Tibial nerve (tissue), 4 donors: Measurements from ENCODE around the gene ANKRD35. TPM values are rescaled to one million over a fixed set of nuclear protein-coding genes. Genes with fewer than 3 reads are reported as not detected.
"Not testable (repeated sequence)": the region's sequence is repeated elsewhere in the genome, so short reads cannot be mapped to it uniquely, and the experiment has no call there.

ENCODE experiments used
- DNase-seq, 2 donors: peaks; one replicate each; pipeline ENCODE4 v3.0.0-alpha.2; 2019; ENCODE audit warnings: low spot score in 2 of 2
- H3K27ac ChIP-seq, 4 donors: fragments of 200-600 bp; sonication (generic) in 3 of 4; one replicate each; pipeline ENCODE4 v1.5.1; 2017 to 2019; ENCODE audit warnings: mild to moderate bottlenecking in 1 of 4
- H3K27me3 ChIP-seq, 2 donors: fragments of 200-600 bp; sonication (generic) in 1 of 2; one replicate each; pipeline versions ENCODE4 v1.5.1 to v1.6.0; 2017 to 2019
- H3K36me3 ChIP-seq, 3 donors: fragments of 200-600 bp; sonication (generic); one replicate each; pipeline ENCODE4 v1.5.1; 2018 to 2019
- H3K4me1 ChIP-seq, 4 donors: fragments of 200-600 bp; sonication (generic) in 3 of 4; one replicate each; pipeline ENCODE4 v1.5.1; 2017 to 2019
- H3K4me3 ChIP-seq, 4 donors: fragments of 200-600 bp; sonication (generic) in 3 of 4; one replicate each; pipeline ENCODE4 v1.5.1; 2017 to 2019; ENCODE audit warnings: mild to moderate bottlenecking in 1 of 4, moderate library complexity in 1 of 4
- H3K9me3 ChIP-seq, 4 donors: fragments of 200-600 bp; sonication (generic) in 3 of 4; one replicate each; pipeline ENCODE4 v1.5.1; 2017 to 2019
- EP300 ChIP-seq, 2 donors: sonication (generic); formaldehyde crosslinking; IDR thresholded peaks; one replicate each; pipeline ENCODE4 v1.6.1; 2017; ENCODE audit warnings: antibody characterized with exemption in 2 of 2, mild to moderate bottlenecking in 1 of 2
- POLR2A ChIP-seq, 2 donors: fragments of 450-650 bp; IDR thresholded peaks; one replicate each; pipeline ENCODE4 v1.6.1; 2017; ENCODE audit warnings: antibody characterized with exemption in 2 of 2, mild to moderate bottlenecking in 2 of 2, moderate library complexity in 2 of 2
- WGBS, 2 donors: methylation state at CpG; one replicate each; pipeline ENCODE4 v1.1.5; 2018; 5-methylcytosine and 5-hydroxymethylcytosine counted together
- total RNA-seq, 4 donors: library from RNA; depleted of rRNA; stranded (reverse); fragments of >200 nt; gene quantifications; one replicate each; pipeline ENCODE4 v1.1.0, GENCODE V29; 2016
- TF ChIP-seq, protein P1 (sequence below), 5 experiments: fragments of 200-600 bp in 3 of 5; fragments of 450-650 bp in 2 of 5; sonication (generic) in 3 of 5; IDR thresholded peaks; one replicate each; pipeline ENCODE4 v1.5.1; 2016 to 2019; ENCODE audit warnings: antibody characterized with exemption in 5 of 5, mild to moderate bottlenecking in 3 of 5, moderate library complexity in 2 of 5

Gene ANKRD35
- total RNA-seq, 4 donors from 2014 or later = 2.7 to 11.2 (median 6.3) TPM

- DNase-seq = no peak
- Histone ChIP-seq H3K27ac (peak overlapping the region; percentile 92 to 100 (median 97)), H3K9me3 (no peaks in the 10 kb centered on the region), H3K4me1 (peaks cover 0 to 24% (median 18%) of the 10 kb centered on the region in 4 donors), H3K36me3 (peaks cover 0 to 28% (median 0%) of the 10 kb centered on the region in 3 donors), H3K4me3 (peak overlapping the region; percentile 66 to 86 (median 74)), H3K27me3 (no peaks in the 10 kb centered on the region)
- WGBS, 2 donors = 5 to 6% methylated on average over 19 of the region's 19 CpGs
- TF ChIP-seq, protein P1, sequence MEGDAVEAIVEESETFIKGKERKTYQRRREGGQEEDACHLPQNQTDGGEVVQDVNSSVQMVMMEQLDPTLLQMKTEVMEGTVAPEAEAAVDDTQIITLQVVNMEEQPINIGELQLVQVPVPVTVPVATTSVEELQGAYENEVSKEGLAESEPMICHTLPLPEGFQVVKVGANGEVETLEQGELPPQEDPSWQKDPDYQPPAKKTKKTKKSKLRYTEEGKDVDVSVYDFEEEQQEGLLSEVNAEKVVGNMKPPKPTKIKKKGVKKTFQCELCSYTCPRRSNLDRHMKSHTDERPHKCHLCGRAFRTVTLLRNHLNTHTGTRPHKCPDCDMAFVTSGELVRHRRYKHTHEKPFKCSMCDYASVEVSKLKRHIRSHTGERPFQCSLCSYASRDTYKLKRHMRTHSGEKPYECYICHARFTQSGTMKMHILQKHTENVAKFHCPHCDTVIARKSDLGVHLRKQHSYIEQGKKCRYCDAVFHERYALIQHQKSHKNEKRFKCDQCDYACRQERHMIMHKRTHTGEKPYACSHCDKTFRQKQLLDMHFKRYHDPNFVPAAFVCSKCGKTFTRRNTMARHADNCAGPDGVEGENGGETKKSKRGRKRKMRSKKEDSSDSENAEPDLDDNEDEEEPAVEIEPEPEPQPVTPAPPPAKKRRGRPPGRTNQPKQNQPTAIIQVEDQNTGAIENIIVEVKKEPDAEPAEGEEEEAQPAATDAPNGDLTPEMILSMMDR (IDR thresholded peaks at IDR 0.05) = no peak
- TF ChIP-seq POLR2A (IDR thresholded peaks at IDR 0.05) (no peak), EP300 (IDR thresholded peaks at IDR 0.05) (no peak)
These were observed 41.0 kb upstream of the ANKRD35 start for GRCh38 chr1:145926686-145927062.

DNA sequence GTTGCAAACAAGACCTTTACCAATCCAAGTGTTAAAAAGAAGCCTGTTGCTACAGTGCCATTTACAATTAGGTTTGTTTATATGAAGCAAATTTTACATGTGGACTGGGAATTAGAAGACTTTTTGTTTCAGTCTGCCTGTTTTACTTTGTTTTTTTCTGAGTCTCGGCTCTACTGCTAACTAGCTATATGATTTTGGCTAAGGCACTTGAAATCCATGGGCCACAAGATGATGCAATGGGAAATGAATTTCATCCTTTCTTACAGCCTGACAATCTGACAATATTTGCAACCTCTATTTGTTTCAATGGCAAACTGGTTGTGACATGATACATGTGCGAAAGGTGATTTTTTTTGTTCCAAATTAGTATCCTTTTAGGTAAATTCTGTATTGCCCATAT is 36.6 kb upstream of the ANKRD35 start:
- 56 to 57% methylated on average over 2 of the region's 2 CpGs for WGBS, 2 donors
- no peaks in the 10 kb centered on the region for H3K27me3 ChIP-seq
- no peak for DNase-seq

GRCh38 chr1:145920297-145920696 is 34.6 kb upstream of the ANKRD35 start:
- not testable (repeated sequence) for H3K27me3 ChIP-seq, H3K27ac ChIP-seq, DNase-seq, H3K4me3 ChIP-seq, H3K9me3 ChIP-seq
- Histone ChIP-seq H3K36me3 (peaks cover 0 to 32% (median 0%) of the 10 kb centered on the region in 3 donors), H3K4me1 (peaks cover 0 to 31% (median 18%) of the 10 kb centered on the region in 4 donors)
- 81 to 93% methylated on average over 3 of the region's 4 CpGs for WGBS, 2 donors

More for the DNA sequence above, 36.6 kb upstream of the ANKRD35 start:
- H3K4me1 ChIP-seq = peaks cover 0 to 30% (median 24%) of the 10 kb centered on the region in 4 donors
- TF ChIP-seq EP300 (IDR thresholded peaks at IDR 0.05) (no peak), POLR2A (IDR thresholded peaks at IDR 0.05) (no peak)
- TF ChIP-seq, protein P1 (IDR thresholded peaks at IDR 0.05) = no peak
- no peak overlapping the region for H3K27ac ChIP-seq
- H3K4me3 ChIP-seq = no peak overlapping the region
- no peaks in the 10 kb centered on the region for H3K9me3 ChIP-seq
- H3K36me3 ChIP-seq = peaks cover 0 to 19% (median 0%) of the 10 kb centered on the region in 3 donors

- Histone ChIP-seq H3K36me3 (peaks cover 0 to 43% (median 0%) of the 10 kb centered on the region in 3 donors), H3K9me3 (no peaks in the 10 kb centered on the region), H3K4me3 (peak overlapping the region; percentile 77 to 82 (median 80)), H3K4me1 (peaks cover 0 to 31% (median 18%) of the 10 kb centered on the region in 4 donors), H3K27ac (peak overlapping the region; percentile 75 to 95 (median 89)), H3K27me3 (no peaks in the 10 kb centered on the region)
- DNase-seq = peak in 1 of 2 donors; percentile 32
- TF ChIP-seq EP300 (IDR thresholded peaks at IDR 0.05) (no peak), POLR2A (IDR thresholded peaks at IDR 0.05) (no peak)
- TF ChIP-seq, protein P1 (IDR thresholded peaks at IDR 0.05) = no peak
- 5% methylated on average over 23 to 31 of the region's 33 CpGs for WGBS, 2 donors
These were observed 33.6 kb upstream of the ANKRD35 start for GRCh38 chr1:145918992-145919939.

GRCh38 chr1:145918144-145918991 is 32.7 kb upstream of the ANKRD35 start, which contains the start of gene PEX11B:
Gene PEX11B (minus strand): TSS chr1:145918717. CDS start chr1:145918688, 29 bp downstream.
- DNase-seq = peak; percentile 84 to 94
- Histone ChIP-seq H3K4me3 (peak within 1 kb of the TSS; percentile 77 to 82 (median 80)), H3K4me1 (peaks cover 0 to 31% (median 18%) of the 10 kb centered on the region in 4 donors), H3K36me3 (peaks cover 0 to 45% (median 0%) of the 10 kb centered on the region in 3 donors), H3K9me3 (no peaks in the 10 kb centered on the region), H3K27ac (peak within 1 kb of the TSS; percentile 75 to 95 (median 89)), H3K27me3 (no peaks in the 10 kb centered on the region)
- WGBS, 2 donors = 0% methylated on average over 49 to 51 of the region's 51 CpGs
- peak; percentile 84 to 93 for TF ChIP-seq EP300 (IDR thresholded peaks at IDR 0.05)
- TF ChIP-seq POLR2A (IDR thresholded peaks at IDR 0.05) = peak in 1 of 2 donors; percentile 51
- TF ChIP-seq, protein P1 (IDR thresholded peaks at IDR 0.05) = peak in 3 of 5 experiments; percentile 18 to 64 (median 42)
